ENCODE measurements around the gene AHCY.
"Not testable (repeated sequence)": the region's sequence is repeated elsewhere in the genome, so short reads cannot be mapped to it uniquely, and the experiment has no call there.

AHCY gene

DNA sequence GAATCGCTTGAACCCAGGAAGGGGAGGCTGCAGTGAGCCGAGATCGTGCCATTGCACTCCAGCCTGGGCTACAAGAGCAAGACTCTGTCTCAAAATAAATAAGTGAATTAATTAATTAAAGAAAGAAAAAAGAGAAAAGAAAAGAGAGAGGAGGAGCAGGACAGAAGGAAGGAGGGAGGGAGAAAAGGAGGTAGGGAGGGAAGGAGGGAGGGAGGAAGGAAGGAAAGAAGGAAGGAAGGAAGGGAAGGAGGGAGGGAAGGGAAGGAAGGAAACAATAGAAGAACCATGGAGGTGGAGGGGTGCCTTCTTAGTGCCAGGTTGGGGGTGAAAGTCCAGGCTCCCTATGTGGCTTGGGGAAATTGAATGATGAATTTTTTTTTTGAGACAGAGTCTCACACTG, 6.5 kb upstream of the AHCY start:
- Histone ChIP-seq H3K27me3 (ENCODE audit: control insufficient read depth in 1 of 2, insufficient read depth in 2 of 2, low read length in 2 of 2) (peaks cover 5 to 12% of the 10 kb centered on the region in 2 donors), H3K4me1 (ENCODE audit: control insufficient read depth, insufficient read depth, low read length) (peaks cover 10% of the 10 kb centered on the region), H3K9ac (ENCODE audit: low read length in 2 of 2) (no peak overlapping the region), H3K27ac (ENCODE audit: low read length) (no peak overlapping the region), H3K36me3 (ENCODE audit: control insufficient read depth in 2 of 2, insufficient read depth in 2 of 2, low read length in 2 of 2) (no peaks in the 10 kb centered on the region), H3K9me3 (ENCODE audit: control insufficient read depth in 2 of 2, low read length in 2 of 2) (no peaks in the 10 kb centered on the region), H3K4me3 (ENCODE audit: low read length in 2 of 2) (no peak overlapping the region)

DNA sequence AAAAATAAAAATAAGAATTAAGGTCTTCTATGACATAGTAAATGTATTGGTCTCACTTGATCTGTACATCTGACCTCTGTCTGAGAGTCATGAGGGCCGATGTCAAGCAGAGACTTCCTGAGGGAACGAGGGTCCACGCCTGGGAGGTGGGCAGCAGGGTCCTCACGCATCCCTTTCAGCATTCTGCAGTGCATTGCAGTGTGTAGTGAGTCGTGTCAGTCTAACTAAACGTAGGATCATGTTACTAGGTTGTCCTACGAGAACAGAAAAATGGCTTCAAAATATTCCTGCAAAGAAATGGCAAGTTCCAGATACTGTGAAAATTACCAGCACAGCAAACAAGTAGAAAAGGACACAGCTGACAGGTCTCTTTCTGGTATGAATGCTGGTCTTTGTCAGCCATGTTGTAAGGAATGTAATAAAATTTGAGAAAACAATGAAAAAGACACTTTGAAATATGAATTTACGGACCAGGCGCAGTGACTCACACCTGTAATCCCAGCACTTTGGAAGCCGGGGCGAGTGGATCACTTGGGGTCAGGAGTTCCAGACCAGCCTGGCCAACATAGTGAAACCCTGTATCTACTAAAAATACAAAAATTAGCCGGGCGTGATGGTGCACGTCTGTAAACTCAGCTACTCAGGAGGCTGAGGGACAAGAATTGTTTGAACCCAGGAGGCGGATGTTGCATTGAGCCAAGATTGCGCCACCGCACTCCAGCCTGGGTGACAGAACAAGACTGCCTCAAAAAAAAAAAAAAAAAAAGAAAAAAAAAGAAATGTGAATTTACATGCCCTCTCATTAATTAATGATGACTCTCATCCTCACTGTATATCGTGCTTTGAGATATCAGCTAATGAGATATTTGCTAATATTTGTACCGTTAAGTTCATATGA, 2.4 kb upstream of the AHCY start:
- H3K27me3 ChIP-seq (ENCODE audit: control insufficient read depth in 1 of 2, insufficient read depth in 2 of 2, low read length in 2 of 2) = no peaks in the 10 kb centered on the region
- no peaks in the 10 kb centered on the region for H3K36me3 ChIP-seq (ENCODE audit: control insufficient read depth in 2 of 2, insufficient read depth in 2 of 2, low read length in 2 of 2)
- no peaks in the 10 kb centered on the region for H3K9me3 ChIP-seq (ENCODE audit: control insufficient read depth in 2 of 2, low read length in 2 of 2)
- no peak overlapping the region for H3K27ac ChIP-seq (ENCODE audit: low read length)
- H3K4me1 ChIP-seq (ENCODE audit: control insufficient read depth, insufficient read depth, low read length) = peaks cover 14% of the 10 kb centered on the region
- no peak overlapping the region for H3K9ac ChIP-seq (ENCODE audit: low read length in 2 of 2)
- no peak overlapping the region for H3K4me3 ChIP-seq (ENCODE audit: low read length in 2 of 2)

DNA sequence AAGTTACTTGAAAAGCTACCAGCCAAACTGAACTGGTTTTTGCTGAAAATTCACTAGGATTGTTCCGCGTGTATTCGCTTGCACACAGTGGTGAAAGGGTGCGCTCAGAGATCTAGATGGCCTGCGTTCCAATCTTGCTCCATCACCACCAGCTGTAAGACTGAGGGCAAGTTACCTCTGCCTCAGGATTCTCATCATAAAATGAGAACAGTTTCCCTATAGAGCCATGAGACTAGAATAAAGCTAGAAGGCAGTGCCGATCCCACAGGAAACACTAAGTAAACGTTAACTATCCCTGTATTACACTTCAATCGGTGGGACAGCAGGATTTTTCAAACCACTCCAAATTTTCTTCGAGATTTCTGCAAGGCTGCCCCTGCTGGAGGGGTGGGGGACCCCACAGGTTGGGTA, 838 bp downstream of the AHCY start:
- Histone ChIP-seq H3K27ac (ENCODE audit: low read length) (peak overlapping the region; percentile 80), H3K9ac (ENCODE audit: low read length in 2 of 2) (peak overlapping the region; percentile 63 to 89), H3K4me3 (ENCODE audit: low read length in 2 of 2) (peak overlapping the region; percentile 64 to 84), H3K9me3 (ENCODE audit: control insufficient read depth in 2 of 2, low read length in 2 of 2) (no peaks in the 10 kb centered on the region), H3K36me3 (ENCODE audit: control insufficient read depth in 2 of 2, insufficient read depth in 2 of 2, low read length in 2 of 2) (no peaks in the 10 kb centered on the region), H3K27me3 (ENCODE audit: control insufficient read depth in 1 of 2, insufficient read depth in 2 of 2, low read length in 2 of 2) (no peaks in the 10 kb centered on the region), H3K4me1 (ENCODE audit: control insufficient read depth, insufficient read depth, low read length) (peaks cover 14% of the 10 kb centered on the region)

DNA sequence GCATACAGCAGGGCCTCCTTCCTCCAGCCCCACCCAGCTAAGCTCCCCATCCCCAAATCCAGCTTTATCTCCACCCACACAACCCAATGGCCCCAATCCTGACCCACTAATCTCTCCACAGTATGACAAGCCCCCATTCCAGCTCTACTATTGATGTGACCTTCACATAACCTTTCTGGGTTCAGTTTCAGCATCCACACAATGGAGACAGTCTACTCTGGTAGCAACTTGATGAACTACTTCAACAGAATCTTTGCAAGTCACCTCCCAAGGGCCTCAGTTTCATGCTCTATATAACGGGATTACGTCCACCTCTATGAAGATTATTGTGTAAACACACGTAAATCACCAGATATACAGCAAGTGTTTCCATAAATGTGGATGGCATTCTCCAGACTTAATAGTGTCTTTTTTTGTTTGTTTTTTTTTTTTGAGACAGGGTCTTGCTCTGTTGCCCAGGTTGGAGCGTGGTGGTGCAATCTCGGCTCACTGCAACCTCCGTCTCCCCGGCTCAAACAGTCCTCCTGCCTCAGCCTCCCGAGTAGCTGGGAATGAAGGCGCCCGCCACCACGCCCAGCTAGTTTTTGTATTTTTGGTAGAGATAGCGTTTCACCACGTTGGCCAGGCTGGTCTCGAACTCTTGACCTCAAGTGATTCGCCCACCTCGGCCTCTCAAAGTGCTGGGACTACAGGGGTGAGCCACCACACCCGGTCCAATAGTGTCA, 1.4 kb downstream of the AHCY start:
- Histone ChIP-seq H3K27me3 (ENCODE audit: control insufficient read depth in 1 of 2, insufficient read depth in 2 of 2, low read length in 2 of 2) (no peaks in the 10 kb centered on the region), H3K4me1 (ENCODE audit: control insufficient read depth, insufficient read depth, low read length) (peaks cover 14% of the 10 kb centered on the region), H3K9ac (ENCODE audit: low read length in 2 of 2) (peak overlapping the region in 1 of 2 donors; percentile 63), H3K27ac (ENCODE audit: low read length) (no peak overlapping the region), H3K36me3 (ENCODE audit: control insufficient read depth in 2 of 2, insufficient read depth in 2 of 2, low read length in 2 of 2) (no peaks in the 10 kb centered on the region), H3K4me3 (ENCODE audit: low read length in 2 of 2) (peak overlapping the region; percentile 64 to 84), H3K9me3 (ENCODE audit: control insufficient read depth in 2 of 2, low read length in 2 of 2) (no peaks in the 10 kb centered on the region)

DNA sequence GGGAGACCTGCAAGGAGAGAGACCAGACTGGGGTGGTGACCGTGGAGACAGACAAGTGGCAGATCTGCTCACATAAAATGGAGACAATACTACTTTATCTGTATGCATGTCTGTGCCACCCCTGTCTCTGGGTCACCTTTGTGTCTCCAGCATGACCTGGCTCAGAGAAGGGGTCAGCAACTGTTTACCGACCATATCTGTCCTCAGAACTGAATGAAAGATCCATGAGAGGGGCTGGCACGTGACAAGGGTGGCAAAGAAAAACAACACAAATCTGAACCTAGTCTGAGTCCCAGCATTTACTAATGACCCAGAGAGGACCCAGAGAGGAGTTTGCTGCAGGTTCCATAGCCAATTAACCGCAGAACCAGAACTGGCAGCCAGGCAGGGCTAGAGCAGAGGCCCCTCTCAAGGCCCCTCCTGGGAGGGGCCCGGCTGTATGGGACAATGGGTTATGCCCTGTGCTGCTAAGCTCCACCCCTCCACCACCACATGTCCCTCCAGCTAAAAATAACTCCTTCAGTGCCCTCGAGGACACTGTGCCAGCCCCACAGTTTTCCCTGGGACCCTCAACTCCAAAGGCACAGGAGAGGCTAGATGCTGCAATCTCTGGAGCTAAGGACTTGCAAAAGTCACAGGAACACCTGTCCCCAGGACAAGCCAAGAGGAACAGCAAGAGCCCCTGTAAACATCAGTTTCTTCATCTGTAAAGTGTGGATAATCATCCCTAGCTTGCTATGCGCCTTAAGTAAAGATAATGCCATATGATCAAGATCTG, 2.2 kb downstream of the AHCY start:
- Histone ChIP-seq H3K4me1 (ENCODE audit: control insufficient read depth, insufficient read depth, low read length) (peaks cover 14% of the 10 kb centered on the region), H3K36me3 (ENCODE audit: control insufficient read depth in 2 of 2, insufficient read depth in 2 of 2, low read length in 2 of 2) (no peaks in the 10 kb centered on the region), H3K27ac (ENCODE audit: low read length) (no peak overlapping the region), H3K9ac (ENCODE audit: low read length in 2 of 2) (no peak overlapping the region), H3K4me3 (ENCODE audit: low read length in 2 of 2) (no peak overlapping the region), H3K9me3 (ENCODE audit: control insufficient read depth in 2 of 2, low read length in 2 of 2) (no peaks in the 10 kb centered on the region), H3K27me3 (ENCODE audit: control insufficient read depth in 1 of 2, insufficient read depth in 2 of 2, low read length in 2 of 2) (no peaks in the 10 kb centered on the region)

DNA sequence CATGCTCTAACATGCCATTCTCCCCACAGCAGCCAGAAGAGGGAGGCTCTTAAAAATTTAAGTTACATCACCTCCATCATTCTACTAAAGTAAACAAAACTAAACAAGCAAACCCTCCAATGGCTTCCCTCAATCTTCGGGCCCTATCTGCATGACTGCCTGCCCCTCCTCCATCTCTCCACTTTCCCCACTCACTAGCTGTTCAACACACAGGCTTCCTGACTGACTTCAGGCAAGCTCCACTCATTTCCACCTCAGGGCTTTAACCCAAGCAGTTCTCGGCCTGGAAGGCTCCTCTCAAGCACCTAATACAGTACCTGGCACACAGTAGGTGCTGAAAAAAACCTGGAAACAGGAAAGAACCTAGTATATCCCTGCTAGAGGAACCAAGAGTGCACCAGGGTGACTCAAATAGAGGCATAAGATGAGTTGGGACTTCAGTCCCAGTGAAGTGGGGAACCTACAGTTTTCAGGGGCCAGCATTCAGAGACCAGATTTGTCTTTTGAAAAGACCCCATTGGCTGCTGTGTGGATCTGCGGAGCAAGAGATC, 2.8 kb downstream of the AHCY start:
- no peak overlapping the region for H3K9ac ChIP-seq (ENCODE audit: low read length in 2 of 2)
- no peak overlapping the region for H3K27ac ChIP-seq (ENCODE audit: low read length)
- H3K27me3 ChIP-seq (ENCODE audit: control insufficient read depth in 1 of 2, insufficient read depth in 2 of 2, low read length in 2 of 2) = no peaks in the 10 kb centered on the region
- H3K36me3 ChIP-seq (ENCODE audit: control insufficient read depth in 2 of 2, insufficient read depth in 2 of 2, low read length in 2 of 2) = no peaks in the 10 kb centered on the region
- peaks cover 14% of the 10 kb centered on the region for H3K4me1 ChIP-seq (ENCODE audit: control insufficient read depth, insufficient read depth, low read length)
- H3K4me3 ChIP-seq (ENCODE audit: low read length in 2 of 2) = no peak overlapping the region
- no peaks in the 10 kb centered on the region for H3K9me3 ChIP-seq (ENCODE audit: control insufficient read depth in 2 of 2, low read length in 2 of 2)

DNA sequence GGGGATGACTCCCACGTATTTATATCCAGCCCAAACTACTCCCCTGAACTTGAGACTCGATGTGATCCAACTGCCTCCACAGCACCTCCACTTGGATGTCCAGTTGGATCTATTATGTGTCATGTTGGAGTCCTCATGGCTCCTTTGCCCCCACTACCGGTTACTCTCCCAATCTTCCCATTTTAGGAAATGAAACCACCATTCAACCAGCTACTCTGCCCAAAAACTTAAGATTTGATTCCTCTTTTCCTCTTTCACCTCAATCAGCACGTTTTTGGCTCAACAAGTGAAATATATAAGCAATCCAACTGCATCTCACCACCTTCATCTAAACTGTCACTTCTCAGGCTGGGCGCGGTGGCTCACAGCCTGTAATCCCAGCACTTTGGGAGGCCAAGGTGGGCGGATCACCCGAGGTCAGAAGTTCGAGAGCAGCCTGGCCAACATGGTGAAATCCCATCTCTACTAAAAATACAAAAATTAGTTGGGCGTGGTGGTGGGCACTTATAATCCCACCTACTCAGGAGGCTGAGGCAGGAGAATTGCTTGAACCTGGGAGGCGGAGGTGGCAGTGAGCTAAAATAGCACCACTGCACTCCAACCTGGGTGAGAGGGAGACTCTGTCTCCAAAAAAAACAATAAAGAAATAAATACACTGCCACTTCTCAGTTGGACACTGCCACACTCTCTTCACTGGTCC, 3.4 kb downstream of the AHCY start:
- Histone ChIP-seq H3K9ac (ENCODE audit: low read length in 2 of 2) (no peak overlapping the region), H3K9me3 (ENCODE audit: control insufficient read depth in 2 of 2, low read length in 2 of 2) (no peaks in the 10 kb centered on the region), H3K27me3 (ENCODE audit: control insufficient read depth in 1 of 2, insufficient read depth in 2 of 2, low read length in 2 of 2) (no peaks in the 10 kb centered on the region), H3K4me3 (ENCODE audit: low read length in 2 of 2) (no peak overlapping the region), H3K36me3 (ENCODE audit: control insufficient read depth in 2 of 2, insufficient read depth in 2 of 2, low read length in 2 of 2) (peaks cover 3 to 4% of the 10 kb centered on the region in 2 donors), H3K4me1 (ENCODE audit: control insufficient read depth, insufficient read depth, low read length) (peaks cover 14% of the 10 kb centered on the region), H3K27ac (ENCODE audit: low read length) (no peak overlapping the region)

DNA sequence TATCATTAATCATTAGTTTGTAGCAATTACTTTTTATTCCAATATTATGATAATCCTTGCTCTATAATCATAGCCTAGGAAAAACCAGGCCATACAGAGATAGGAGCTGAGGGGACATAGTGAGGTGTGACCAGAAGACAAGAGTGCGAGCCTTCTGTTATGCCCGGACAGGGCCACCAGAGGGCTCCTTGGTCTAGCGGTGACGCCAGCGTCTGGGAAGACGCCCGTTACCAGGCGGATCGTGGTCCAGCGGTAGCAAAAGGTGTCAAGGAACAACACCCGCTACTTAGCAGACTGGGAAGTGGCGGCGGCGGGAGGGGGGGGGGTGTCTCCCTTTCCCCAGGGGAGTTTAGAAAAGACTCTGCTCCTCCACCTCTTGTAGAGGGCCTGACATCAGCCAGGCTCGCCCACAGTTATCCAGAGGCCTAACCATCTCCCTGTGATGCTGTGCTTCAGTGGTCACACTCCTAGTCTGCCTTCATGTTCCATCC, 4.8 kb downstream of the AHCY start:
- peaks cover 14% of the 10 kb centered on the region for H3K4me1 ChIP-seq (ENCODE audit: control insufficient read depth, insufficient read depth, low read length)
- H3K9ac ChIP-seq (ENCODE audit: low read length in 2 of 2); H3K4me3 ChIP-seq (ENCODE audit: low read length in 2 of 2): not testable (repeated sequence)

DNA sequence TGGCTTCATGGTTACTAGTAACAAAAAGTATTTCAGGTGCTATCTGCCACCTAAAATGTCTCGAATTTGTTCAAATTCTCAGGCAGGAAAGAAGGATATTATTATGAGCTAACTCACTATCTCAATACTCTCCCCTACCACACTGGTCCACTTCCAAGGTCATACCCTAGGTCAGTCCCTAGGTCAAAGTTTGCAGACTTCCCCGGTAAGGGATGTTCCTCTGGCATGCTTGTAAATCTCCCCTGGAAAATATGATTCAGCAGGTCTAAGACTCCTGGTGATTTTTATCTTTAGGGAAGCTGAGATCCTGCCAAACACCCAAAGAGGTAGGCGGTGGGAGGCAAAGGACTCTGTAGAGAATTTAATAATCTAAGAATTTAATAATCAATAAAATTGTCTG, 6.7 kb downstream of the AHCY start:
- H3K4me1 ChIP-seq (ENCODE audit: control insufficient read depth, insufficient read depth, low read length) = peaks cover 6% of the 10 kb centered on the region
- no peak overlapping the region for H3K9ac ChIP-seq (ENCODE audit: low read length in 2 of 2)
- H3K4me3 ChIP-seq (ENCODE audit: low read length in 2 of 2) = no peak overlapping the region
- H3K27ac ChIP-seq (ENCODE audit: low read length) = no peak overlapping the region
- H3K36me3 ChIP-seq (ENCODE audit: control insufficient read depth in 2 of 2, insufficient read depth in 2 of 2, low read length in 2 of 2) = peaks cover 9 to 28% of the 10 kb centered on the region in 2 donors
- no peaks in the 10 kb centered on the region for H3K27me3 ChIP-seq (ENCODE audit: control insufficient read depth in 1 of 2, insufficient read depth in 2 of 2, low read length in 2 of 2)
- H3K9me3 ChIP-seq (ENCODE audit: control insufficient read depth in 2 of 2, low read length in 2 of 2) = no peaks in the 10 kb centered on the region

More for the DNA sequence above, 4.8 kb downstream of the AHCY start:
- H3K9me3 ChIP-seq (ENCODE audit: control insufficient read depth in 2 of 2, low read length in 2 of 2); H3K27ac ChIP-seq (ENCODE audit: low read length); H3K27me3 ChIP-seq (ENCODE audit: control insufficient read depth in 1 of 2, insufficient read depth in 2 of 2, low read length in 2 of 2): not testable (repeated sequence)
- peaks cover 6 to 11% of the 10 kb centered on the region in 2 donors for H3K36me3 ChIP-seq (ENCODE audit: control insufficient read depth in 2 of 2, insufficient read depth in 2 of 2, low read length in 2 of 2)

DNA sequence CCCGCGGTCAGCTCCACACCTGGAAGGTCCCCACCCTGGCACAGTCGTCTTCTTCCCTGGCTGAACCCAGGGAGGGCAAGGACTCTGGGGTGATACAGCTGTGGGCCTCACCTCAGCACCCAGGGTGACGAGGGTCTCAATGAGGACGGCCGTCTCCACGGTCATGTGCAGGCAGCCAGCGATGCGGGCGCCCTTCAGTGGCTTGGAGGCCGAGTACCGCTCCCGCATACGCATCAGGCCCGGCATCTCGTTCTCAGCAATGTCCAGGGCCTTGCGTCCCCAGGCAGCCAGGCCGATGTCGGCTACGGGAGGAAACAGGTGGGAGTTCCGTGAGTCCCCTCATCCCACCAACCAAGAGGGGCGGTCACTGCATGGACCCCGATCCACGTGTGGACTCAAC, 7.9 kb downstream of the AHCY start:
- Histone ChIP-seq H3K27ac (ENCODE audit: low read length) (no peak overlapping the region), H3K4me3 (ENCODE audit: low read length in 2 of 2) (no peak overlapping the region), H3K9me3 (ENCODE audit: control insufficient read depth in 2 of 2, low read length in 2 of 2) (no peaks in the 10 kb centered on the region), H3K27me3 (ENCODE audit: control insufficient read depth in 1 of 2, insufficient read depth in 2 of 2, low read length in 2 of 2) (no peaks in the 10 kb centered on the region), H3K36me3 (ENCODE audit: control insufficient read depth in 2 of 2, insufficient read depth in 2 of 2, low read length in 2 of 2) (peaks cover 13 to 39% of the 10 kb centered on the region in 2 donors), H3K4me1 (ENCODE audit: control insufficient read depth, insufficient read depth, low read length) (no peaks in the 10 kb centered on the region), H3K9ac (ENCODE audit: low read length in 2 of 2) (no peak overlapping the region)

Data from stomach smooth muscle (tissue), 2 donors.